Aorta (tissue), 5 donors: ENCODE results near the gene RASGRF2. TPM values are rescaled to one million over a fixed set of nuclear protein-coding genes. Genes with fewer than 3 reads are reported as not detected.

ENCODE experiments used
- ATAC-seq: fragments of 200-7000 bp; cut with Tn5 transposase; one replicate; pipeline ENCODE4 v1.9.1; 2022; ENCODE audit warnings: moderate library complexity; ENCODE audit not compliant: low FRiP score
- DNase-seq, 2 donors: peaks; one replicate each; pipeline ENCODE4 v3.0.0-alpha.2; 2020
- H3K27ac ChIP-seq, 2 donors: one replicate each; pipeline ENCODE4 v1.5.1; 2013; ENCODE audit warnings: low read length in 2 of 2, mild to moderate bottlenecking in 2 of 2, moderate library complexity in 2 of 2, control low read depth in 1 of 2, inconsistent platforms in 1 of 2, low read depth in 1 of 2
- H3K27me3 ChIP-seq, 2 donors: one replicate each; pipeline ENCODE4 v1.6.1; 2013; ENCODE audit warnings: control low read depth in 1 of 2, low read length in 1 of 2, mild to moderate bottlenecking in 1 of 2, moderate library complexity in 1 of 2; ENCODE audit not compliant: insufficient read depth in 2 of 2, control insufficient read depth in 1 of 2
- H3K36me3 ChIP-seq, 2 donors: one replicate each; pipeline ENCODE4 v1.6.1; 2013; ENCODE audit warnings: control low read depth in 1 of 2, low read length in 1 of 2, mild to moderate bottlenecking in 1 of 2; ENCODE audit not compliant: insufficient read depth in 2 of 2, control insufficient read depth in 1 of 2
- H3K4me1 ChIP-seq, 2 donors: one replicate each; pipeline ENCODE4 v1.6.1; 2013; ENCODE audit warnings: low read length in 2 of 2, control low read depth in 1 of 2, mild to moderate bottlenecking in 1 of 2, moderate library complexity in 1 of 2; ENCODE audit not compliant: insufficient read depth in 2 of 2, control insufficient read depth in 1 of 2
- H3K4me3 ChIP-seq, 2 donors: one replicate each; pipeline ENCODE4 v1.5.1; 2013; ENCODE audit warnings: low read length in 2 of 2, control low read depth in 1 of 2, mild to moderate bottlenecking in 1 of 2
- H3K9me3 ChIP-seq: one replicate; pipeline ENCODE4 v1.6.1; 2013; ENCODE audit warnings: mild to moderate bottlenecking, low read length; ENCODE audit not compliant: control insufficient read depth
- WGBS, 2 donors: extraction: QIAGEN DNeasy Blood & Tissue Kit; methylation state at CpG; one replicate each; pipeline ENCODE4 v1.1.7; 2013; 5-methylcytosine and 5-hydroxymethylcytosine counted together
- intact Hi-C, 2 donors: fragments of 100-400 bp; cut with DNase I; formaldehyde crosslinking; loops; one replicate each; pipeline versions ENCODE4 v1.14.2 to v1.15.0; 2022
- polyA plus RNA-seq, 2 donors: library from polyadenylated mRNA; stranded (reverse); fragments of 200-250 nt; gene quantifications; one replicate each; pipeline ENCODE4 v1.2.3, GENCODE V29; 2013
- total RNA-seq, 2 donors: library from RNA; stranded (reverse); fragmentation: NEBNext Ultra II Directional; extraction: Animal tissue kit (Norgen Biotek cat#: 25700); gene quantifications; one replicate each; pipeline ENCODE4 v1.2.1, GENCODE V29; 2021
- donor health status: healthy with polysubstance abuse.
- donor health status: Bipolar disorder and iron deficiency.
- donor health status: DM: no; HTN: no; CAD: no.
- donor health status: DM: no; HTN: no; CAD: no.
- donor health status: DM: yes; HTN: yes; CAD: no.

The RASGRF2 gene
- total and polyA plus RNA-seq, 4 donors = 2.3 to 17.4 (median 5.7) TPM

GRCh38 chr5:81244451-81244850 lies 284.3 kb downstream of the RASGRF2 start:
- intact Hi-C loops = no loop called here
- H3K27ac ChIP-seq = no peak overlapping the region
- 91 to 97% methylated on average over 4 of the region's 4 CpGs for WGBS, 2 donors
- H3K4me3 ChIP-seq = no peak overlapping the region
- no peak for DNase-seq
- ATAC-seq = no peak
- H3K9me3 ChIP-seq = no peaks in the 10 kb centered on the region
- H3K36me3 ChIP-seq = no peaks in the 10 kb centered on the region
- H3K27me3 ChIP-seq = no peaks in the 10 kb centered on the region
- peaks cover 0 to 2% of the 10 kb centered on the region in 2 donors for H3K4me1 ChIP-seq

- H3K36me3 ChIP-seq = peaks cover 0 to 3% of the 10 kb centered on the region in 2 donors
- no peak overlapping the region for H3K27ac ChIP-seq
- WGBS, 2 donors = 88% methylated on average over 5 of the region's 5 CpGs
- H3K27me3 ChIP-seq = no peaks in the 10 kb centered on the region
- DNase-seq = no peak
- intact Hi-C loops = no loop called here
- H3K4me1 ChIP-seq = peaks cover 0 to 2% of the 10 kb centered on the region in 2 donors
- no peak overlapping the region for H3K4me3 ChIP-seq
- ATAC-seq = no peak
- H3K9me3 ChIP-seq = no peaks in the 10 kb centered on the region
These were observed 285.7 kb downstream of the RASGRF2 start for GRCh38 chr5:81245871-81246235.

GRCh38 chr5:81246697-81247096 lies 286.5 kb downstream of the RASGRF2 start:
- ATAC-seq (no peak), DNase-seq (no peak)
- H3K27ac ChIP-seq = no peak overlapping the region
- no peaks in the 10 kb centered on the region for H3K9me3 ChIP-seq
- 93 to 96% methylated on average over 6 of the region's 6 CpGs for WGBS, 2 donors
- H3K27me3 ChIP-seq = no peaks in the 10 kb centered on the region
- peaks cover 0 to 3% of the 10 kb centered on the region in 2 donors for H3K36me3 ChIP-seq
- peaks cover 0 to 2% of the 10 kb centered on the region in 2 donors for H3K4me1 ChIP-seq
- intact Hi-C loops = no loop called here
- no peak overlapping the region for H3K4me3 ChIP-seq

DNA sequence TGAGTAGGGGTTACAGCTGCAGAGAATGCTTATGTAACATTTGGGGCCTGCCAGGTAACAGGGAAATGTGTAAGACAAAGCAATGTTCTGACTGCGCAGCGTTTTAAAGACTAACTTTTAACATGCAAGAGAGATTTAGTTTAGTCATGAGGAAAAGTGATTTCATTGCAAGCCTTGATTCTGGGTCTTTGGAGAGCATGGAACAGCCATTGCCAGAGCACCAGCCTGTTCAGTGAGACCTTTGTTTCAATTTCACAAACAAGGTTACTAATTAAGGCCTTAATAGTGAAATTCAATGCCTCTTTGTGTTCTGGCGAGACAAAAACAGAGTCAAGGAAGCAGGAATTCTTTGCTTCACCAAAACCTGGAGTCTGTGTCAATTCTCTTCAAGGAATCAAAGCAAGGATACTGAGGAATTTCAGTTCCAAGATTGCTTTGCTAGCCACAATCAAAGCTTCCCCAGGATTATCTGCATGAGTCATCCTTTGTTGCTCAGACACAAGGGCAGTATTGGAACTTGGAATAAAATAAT lies 287.3 kb downstream of the RASGRF2 start:
- DNase-seq (no peak), ATAC-seq (no peak)
- intact Hi-C loops = no loop called here
- H3K4me3 ChIP-seq = no peak overlapping the region
- no peaks in the 10 kb centered on the region for H3K27me3 ChIP-seq
- WGBS, 2 donors = 89 to 95% methylated on average over 3 of the region's 3 CpGs
- H3K36me3 ChIP-seq = peaks cover 3% of the 10 kb centered on the region in 2 donors
- H3K27ac ChIP-seq = no peak overlapping the region
- H3K9me3 ChIP-seq = no peaks in the 10 kb centered on the region
- peaks cover 0 to 2% of the 10 kb centered on the region in 2 donors for H3K4me1 ChIP-seq

DNA sequence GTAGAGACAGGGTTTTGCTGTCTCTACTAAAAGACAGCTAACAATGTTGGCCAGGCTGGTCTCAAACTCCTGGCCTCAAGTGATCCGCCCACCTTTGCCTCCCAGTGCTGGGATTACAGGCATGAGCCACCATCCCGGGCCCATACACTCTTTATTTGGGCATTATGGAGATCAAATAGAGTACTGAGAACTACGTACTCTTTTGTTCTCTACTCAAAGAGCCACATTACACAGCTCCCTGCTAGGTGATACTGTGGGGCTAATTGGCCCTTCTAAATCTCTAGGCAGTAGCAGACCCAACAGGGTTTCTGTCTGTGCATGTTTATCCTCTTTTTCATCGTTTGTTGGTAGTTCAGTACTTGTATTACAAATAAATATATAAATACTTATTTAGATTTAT lies 289.1 kb downstream of the RASGRF2 start:
- ATAC-seq (no peak), DNase-seq (no peak)
- Histone ChIP-seq H3K27ac (no peak overlapping the region), H3K4me1 (peaks cover 0 to 2% of the 10 kb centered on the region in 2 donors), H3K9me3 (no peaks in the 10 kb centered on the region), H3K4me3 (no peak overlapping the region), H3K36me3 (peaks cover 3% of the 10 kb centered on the region in 2 donors), H3K27me3 (no peaks in the 10 kb centered on the region)
- intact Hi-C loops = no loop called here
- 87 to 89% methylated on average over 4 of the region's 4 CpGs for WGBS, 2 donors

- H3K27ac ChIP-seq = no peak overlapping the region
- H3K27me3 ChIP-seq = no peaks in the 10 kb centered on the region
- intact Hi-C loops = no loop called here
- WGBS, 2 donors = 96 to 99% methylated on average over 1 of the region's 1 CpG
- ATAC-seq (no peak), DNase-seq (no peak)
- H3K9me3 ChIP-seq = no peaks in the 10 kb centered on the region
- no peak overlapping the region for H3K4me3 ChIP-seq
- peaks cover 0 to 2% of the 10 kb centered on the region in 2 donors for H3K4me1 ChIP-seq
- peaks cover 3 to 5% of the 10 kb centered on the region in 2 donors for H3K36me3 ChIP-seq
These were observed 289.8 kb downstream of the RASGRF2 start for GRCh38 chr5:81250004-81250403.

DNA sequence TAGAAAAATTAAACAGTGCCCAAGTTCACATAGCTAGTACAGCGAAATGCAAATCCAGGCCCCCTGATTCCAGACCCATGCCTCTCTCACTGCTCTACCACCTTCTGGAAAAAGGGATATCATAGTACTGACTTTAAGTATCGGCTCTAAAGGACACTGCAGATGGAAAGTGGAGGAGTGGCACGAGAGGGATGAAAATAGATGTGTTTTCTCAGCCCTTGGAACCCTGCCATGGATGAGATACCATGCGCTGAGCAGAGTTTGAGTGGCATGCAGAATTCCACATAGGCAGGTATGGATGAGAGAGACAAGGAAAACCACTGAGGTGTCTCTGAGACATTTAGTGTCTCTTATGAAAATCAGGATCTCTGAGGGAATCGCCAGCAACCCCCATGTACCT lies 291.8 kb downstream of the RASGRF2 start:
- H3K27me3 ChIP-seq = no peaks in the 10 kb centered on the region
- no peaks in the 10 kb centered on the region for H3K9me3 ChIP-seq
- H3K27ac ChIP-seq = no peak overlapping the region
- WGBS, 2 donors = 63 to 66% methylated on average over 5 of the region's 5 CpGs
- ATAC-seq = no peak
- H3K4me1 ChIP-seq = peaks cover 0 to 2% of the 10 kb centered on the region in 2 donors
- intact Hi-C loops = no loop called here
- no peak for DNase-seq
- no peak overlapping the region for H3K4me3 ChIP-seq
- peaks cover 5% of the 10 kb centered on the region in 2 donors for H3K36me3 ChIP-seq

DNA sequence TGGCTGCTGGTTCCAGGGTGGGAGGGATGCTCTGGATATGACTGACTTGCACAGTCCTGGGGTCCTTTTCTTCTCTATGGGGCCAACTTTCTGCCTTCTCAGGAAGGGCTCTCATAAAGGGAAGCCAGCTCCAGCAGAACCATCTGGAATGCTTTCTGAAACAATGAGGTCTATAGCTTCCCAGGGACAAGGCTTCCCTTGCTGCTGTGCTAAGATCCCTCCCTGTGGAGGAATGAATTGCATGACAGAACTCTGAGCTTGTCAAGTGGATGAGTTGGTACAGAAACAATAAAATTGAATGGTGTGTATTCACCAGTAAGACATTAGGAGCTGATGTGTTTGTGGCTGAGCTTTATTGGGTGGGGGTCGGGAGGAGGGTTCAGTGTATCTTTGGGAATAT lies 292.7 kb downstream of the RASGRF2 start:
- Histone ChIP-seq H3K36me3 (peaks cover 5% of the 10 kb centered on the region in 2 donors), H3K27me3 (no peaks in the 10 kb centered on the region)

GRCh38 chr5:81253875-81254274 lies 293.7 kb downstream of the RASGRF2 start:
- no peak overlapping the region for H3K4me3 ChIP-seq
- 81 to 86% methylated on average over 4 of the region's 4 CpGs for WGBS, 2 donors
- H3K4me1 ChIP-seq = no peaks in the 10 kb centered on the region
- peaks cover 5% of the 10 kb centered on the region in 2 donors for H3K36me3 ChIP-seq
- ATAC-seq (no peak), DNase-seq (no peak)
- H3K9me3 ChIP-seq = no peaks in the 10 kb centered on the region
- no peak overlapping the region for H3K27ac ChIP-seq
- no peaks in the 10 kb centered on the region for H3K27me3 ChIP-seq
- intact Hi-C loops = no loop called here

More for the DNA sequence above, 292.7 kb downstream of the RASGRF2 start:
- no peaks in the 10 kb centered on the region for H3K9me3 ChIP-seq
- ATAC-seq = no peak
- no peak for DNase-seq
- 94 to 97% methylated on average over 1 of the region's 1 CpG for WGBS, 2 donors
- no peak overlapping the region for H3K4me3 ChIP-seq
- intact Hi-C loops = no loop called here
- no peak overlapping the region for H3K27ac ChIP-seq
- peaks cover 0 to 2% of the 10 kb centered on the region in 2 donors for H3K4me1 ChIP-seq
